ENCODE results near the gene ENAH.

DNA sequence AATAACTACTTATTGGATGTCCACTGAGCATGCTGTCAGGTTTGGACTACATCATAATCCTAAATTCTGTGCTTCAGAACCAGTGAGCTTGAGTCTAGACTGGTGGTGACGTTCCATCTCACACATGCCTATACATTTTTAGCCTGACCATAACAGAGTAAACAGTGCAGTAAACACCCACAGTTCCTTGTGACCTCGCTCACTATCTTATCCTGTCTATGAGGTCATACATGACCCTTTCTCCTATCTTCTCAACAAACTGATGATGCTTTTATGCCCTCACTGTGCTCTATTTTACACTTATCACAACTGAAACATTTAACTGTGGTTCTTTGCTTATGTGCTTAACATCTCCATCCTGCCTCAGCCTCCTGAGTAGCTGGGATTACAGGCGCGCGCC, 91.2 kb downstream of the ENAH start:
- TF ChIP-seq, protein P1, sequence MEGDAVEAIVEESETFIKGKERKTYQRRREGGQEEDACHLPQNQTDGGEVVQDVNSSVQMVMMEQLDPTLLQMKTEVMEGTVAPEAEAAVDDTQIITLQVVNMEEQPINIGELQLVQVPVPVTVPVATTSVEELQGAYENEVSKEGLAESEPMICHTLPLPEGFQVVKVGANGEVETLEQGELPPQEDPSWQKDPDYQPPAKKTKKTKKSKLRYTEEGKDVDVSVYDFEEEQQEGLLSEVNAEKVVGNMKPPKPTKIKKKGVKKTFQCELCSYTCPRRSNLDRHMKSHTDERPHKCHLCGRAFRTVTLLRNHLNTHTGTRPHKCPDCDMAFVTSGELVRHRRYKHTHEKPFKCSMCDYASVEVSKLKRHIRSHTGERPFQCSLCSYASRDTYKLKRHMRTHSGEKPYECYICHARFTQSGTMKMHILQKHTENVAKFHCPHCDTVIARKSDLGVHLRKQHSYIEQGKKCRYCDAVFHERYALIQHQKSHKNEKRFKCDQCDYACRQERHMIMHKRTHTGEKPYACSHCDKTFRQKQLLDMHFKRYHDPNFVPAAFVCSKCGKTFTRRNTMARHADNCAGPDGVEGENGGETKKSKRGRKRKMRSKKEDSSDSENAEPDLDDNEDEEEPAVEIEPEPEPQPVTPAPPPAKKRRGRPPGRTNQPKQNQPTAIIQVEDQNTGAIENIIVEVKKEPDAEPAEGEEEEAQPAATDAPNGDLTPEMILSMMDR (IDR thresholded peaks at IDR 0.05), result no peak
- TF ChIP-seq POLR2A (IDR thresholded peaks at IDR 0.05), result no peak

All from uterus (tissue), 2 donors.